Measurements from ENCODE around the gene ANKRD27. TPM values are rescaled to one million over a fixed set of nuclear protein-coding genes. Genes with fewer than 3 reads are reported as not detected.
"Not testable (repeated sequence)": the region's sequence is repeated elsewhere in the genome, so short reads cannot be mapped to it uniquely, and the experiment has no call there.

The ANKRD27 gene
- total and polyA plus RNA-seq, 4 experiments from 2014 or later, result 16.0 to 51.2 (median 39.7) TPM

DNA sequence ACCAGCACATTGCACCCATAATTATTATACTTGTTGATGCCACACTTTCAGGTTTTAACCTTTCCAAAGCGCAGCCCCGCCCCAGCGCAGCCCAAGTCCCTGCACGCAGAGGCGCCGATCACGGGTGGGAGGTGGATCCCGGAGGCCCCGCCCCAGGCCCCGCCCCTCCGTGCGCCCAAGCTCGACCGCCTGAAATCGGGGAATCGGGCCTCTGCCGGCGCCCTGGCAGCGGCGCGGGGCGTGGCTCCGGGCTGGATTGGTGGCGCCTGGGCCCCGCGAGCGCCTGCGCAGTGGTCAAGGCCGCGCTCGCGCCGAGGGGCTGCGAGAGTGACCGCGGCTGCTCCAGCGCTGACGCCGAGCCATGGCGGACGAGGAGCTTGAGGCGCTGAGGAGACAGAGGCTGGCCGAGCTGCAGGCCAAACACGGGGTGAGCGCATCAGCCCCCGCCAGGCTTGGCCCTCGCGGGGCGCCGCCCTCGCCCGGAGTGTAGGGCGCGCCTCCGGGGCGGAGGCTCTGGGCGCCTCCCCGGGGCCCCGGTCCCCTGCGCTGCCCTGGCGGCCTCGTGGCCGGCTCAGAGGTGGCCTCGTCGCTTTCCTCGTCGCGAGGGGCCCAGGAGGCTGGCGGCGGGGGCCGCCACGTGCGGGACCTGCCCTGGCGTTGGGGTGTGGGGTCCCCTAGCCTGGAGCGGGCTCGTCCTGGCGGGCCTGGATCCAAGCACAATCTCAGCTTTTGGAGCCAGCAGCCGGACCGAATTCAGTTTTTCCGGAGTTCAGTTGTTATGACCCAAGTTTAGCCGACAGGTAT lies 93.9 kb downstream of the ANKRD27 start, which contains the start of gene PDCD5:
TSS of gene PDCD5 (plus strand) at position 290 of the 804 bp plus-strand sequence. CDS start at position 362, 72 bp downstream.
- peaks cover 18% of the 10 kb centered on the region for H3K36me3 ChIP-seq (ENCODE audit: insufficient read depth, low read length)
- DNase-seq, result peak; percentile 93 to 97 (median 94)
- H3K27me3 Mint-ChIP-seq, result peaks cover under 1% of the 10 kb centered on the region in 2 donors
- H3K4me1 ChIP-seq (ENCODE audit: insufficient read depth, low read length), result peaks cover 25% of the 10 kb centered on the region
- peak within 1 kb of the TSS; percentile 72 to 88 for H3K4me3 ChIP-seq (ENCODE audit: low read length in 2 of 2)
- H3K27ac ChIP-seq (ENCODE audit: low read depth, low read length), result peak within 1 kb of the TSS; percentile 74
- no peaks in the 10 kb centered on the region for H3K9me3 ChIP-seq (ENCODE audit: control insufficient read depth in 1 of 2, low read length in 2 of 2)
- peaks cover 18 to 39% (median 28%) of the 10 kb centered on the region in 4 donors for H3K4me1 Mint-ChIP-seq
- intact Hi-C loops (cut with micrococcal nuclease), result loop anchor here (1.0 to 5.0 kb wide), 4 partner anchors 94 to 1229 kb away; partner anchors contain the start of genes ANKRD27, DPY19L3, RGS9BP and ZNF507
- H3K27me3 ChIP-seq (ENCODE audit: insufficient read depth, low read length), result no peaks in the 10 kb centered on the region
- peak within 1 kb of the TSS; percentile 83 to 96 (median 92) for H3K27ac Mint-ChIP-seq
- H3K9me3 Mint-ChIP-seq, result no peaks in the 10 kb centered on the region
- peak within 1 kb of the TSS; percentile 90 to 99 (median 96) for H3K4me3 Mint-ChIP-seq
- CTCF ChIA-PET (ENCODE audit: partially characterized antibody), result interaction anchor here (1.1 to 1.2 kb wide), 3 partner anchors 9 to 243 kb away, joined by 3 read pairs; no protein-coding TSS in a partner anchor
- POLR2A ChIA-PET (ENCODE audit: partially characterized antibody), result interaction anchor here (0.5 to 2.6 kb wide), 11 partner anchors 17 to 941 kb away, joined by 3 to 14 read pairs (median 4); partner anchors contain the start of genes ANKRD27, CEBPG, CEP89 and DPY19L3
- peaks cover 13 to 20% of the 10 kb centered on the region in 2 donors for H3K36me3 Mint-ChIP-seq

DNA sequence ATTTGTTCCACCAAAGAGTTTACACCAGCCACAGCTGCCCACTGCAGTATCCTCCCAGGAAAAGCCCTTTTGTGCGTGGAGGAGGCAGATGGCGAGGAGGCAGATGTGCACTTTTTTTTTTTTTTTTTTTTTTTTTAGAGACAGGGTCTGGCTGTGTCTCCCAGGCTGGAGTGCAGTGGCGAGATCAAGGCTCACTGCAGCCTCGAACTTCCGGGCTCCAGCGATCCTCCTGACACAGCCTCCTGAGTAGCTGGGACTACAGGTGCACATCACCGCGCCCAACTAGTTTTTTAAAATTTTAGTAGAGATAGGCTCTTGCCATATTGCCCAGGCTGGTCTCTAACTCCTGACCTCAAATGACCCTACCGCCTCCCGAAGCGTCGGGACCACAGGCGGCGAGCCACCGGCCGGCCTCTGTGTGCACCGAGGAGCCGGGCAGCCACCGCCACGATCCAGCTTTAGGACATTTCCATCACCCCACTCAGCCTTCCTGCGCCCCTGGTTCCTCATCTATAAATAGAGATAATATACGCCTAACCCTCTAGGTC lies 94.6 kb downstream of the ANKRD27 start:
- Mint-ChIP-seq H3K27ac (peak overlapping the region; percentile 71 to 96 (median 92)), H3K27me3 (peaks cover 2 to 5% of the 10 kb centered on the region in 2 donors), H3K36me3 (peaks cover 8 to 13% of the 10 kb centered on the region in 2 donors), H3K9me3 (no peaks in the 10 kb centered on the region), H3K4me3 (peak overlapping the region; percentile 90 to 99 (median 96)), H3K4me1 (peaks cover 17 to 35% (median 26%) of the 10 kb centered on the region in 4 donors)
- no peak for DNase-seq
- ChIA-PET POLR2A (ENCODE audit: partially characterized antibody) (interaction anchor here (0.8 to 2.6 kb wide), 9 partner anchors 95 to 941 kb away, joined by 3 to 14 read pairs (median 5); partner anchors contain the start of genes ANKRD27, CEBPG, CEP89 and DPY19L3), CTCF (ENCODE audit: partially characterized antibody) (interaction anchor here (1.1 to 1.4 kb wide), 4 partner anchors 8 to 243 kb away, joined by 3 to 4 read pairs (median 3); no protein-coding TSS in a partner anchor)
- Histone ChIP-seq H3K9me3 (ENCODE audit: control insufficient read depth in 1 of 2, low read length in 2 of 2) (no peaks in the 10 kb centered on the region), H3K4me3 (ENCODE audit: low read length in 2 of 2) (peak overlapping the region; percentile 72 to 88), H3K36me3 (ENCODE audit: insufficient read depth, low read length) (peaks cover 12% of the 10 kb centered on the region), H3K27me3 (ENCODE audit: insufficient read depth, low read length) (no peaks in the 10 kb centered on the region), H3K27ac (ENCODE audit: low read depth, low read length) (peak overlapping the region; percentile 42), H3K4me1 (ENCODE audit: insufficient read depth, low read length) (peaks cover 25% of the 10 kb centered on the region)
- intact Hi-C loops (cut with micrococcal nuclease), result loop anchor here (1.0 to 5.0 kb wide), 4 partner anchors 95 to 1228 kb away; partner anchors contain the start of genes ANKRD27, DPY19L3, RGS9BP and ZNF507

DNA sequence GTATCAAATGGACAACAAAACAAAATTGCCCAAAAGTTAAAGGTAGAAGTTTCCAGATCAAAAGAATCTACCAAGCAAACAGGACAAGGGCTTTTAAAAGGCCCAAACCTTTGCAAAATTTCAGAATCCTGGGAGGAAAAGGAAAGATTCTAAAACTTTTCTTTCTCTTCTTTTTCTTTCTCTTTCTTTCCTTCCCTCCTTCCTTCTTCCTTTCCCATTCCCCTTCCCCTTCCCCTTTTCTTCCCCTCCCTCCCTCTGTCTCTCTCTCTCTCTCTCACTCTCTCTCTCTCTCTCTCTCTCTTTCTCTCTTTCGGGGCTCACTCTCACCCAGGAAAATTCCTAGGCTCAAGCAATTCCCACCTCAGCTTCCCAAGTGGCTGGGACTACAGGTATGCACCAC lies 98.2 kb downstream of the ANKRD27 start:
- Mint-ChIP-seq H3K27ac (no peak overlapping the region), H3K36me3 (no peaks in the 10 kb centered on the region), H3K4me1 (peaks cover 7 to 19% (median 13%) of the 10 kb centered on the region in 4 donors), H3K9me3 (peaks cover 0 to 2% (median 0%) of the 10 kb centered on the region in 8 donors), H3K4me3 (no peak overlapping the region), H3K27me3 (peaks cover 2 to 5% of the 10 kb centered on the region in 2 donors)
- H3K9me3 ChIP-seq (ENCODE audit: control insufficient read depth in 1 of 2, low read length in 2 of 2), result no peaks in the 10 kb centered on the region
- no peak for DNase-seq
- no peak overlapping the region for H3K27ac ChIP-seq (ENCODE audit: low read depth, low read length)
- no peaks in the 10 kb centered on the region for H3K36me3 ChIP-seq (ENCODE audit: insufficient read depth, low read length)
- CTCF ChIA-PET (ENCODE audit: partially characterized antibody), result no interaction called here
- no peak overlapping the region for H3K4me3 ChIP-seq (ENCODE audit: low read length in 2 of 2)
- H3K27me3 ChIP-seq (ENCODE audit: insufficient read depth, low read length), result no peaks in the 10 kb centered on the region
- intact Hi-C loops (cut with micrococcal nuclease), result no loop called here
- H3K4me1 ChIP-seq (ENCODE audit: insufficient read depth, low read length), result peaks cover 18% of the 10 kb centered on the region
- POLR2A ChIA-PET (ENCODE audit: partially characterized antibody), result no interaction called here

DNA sequence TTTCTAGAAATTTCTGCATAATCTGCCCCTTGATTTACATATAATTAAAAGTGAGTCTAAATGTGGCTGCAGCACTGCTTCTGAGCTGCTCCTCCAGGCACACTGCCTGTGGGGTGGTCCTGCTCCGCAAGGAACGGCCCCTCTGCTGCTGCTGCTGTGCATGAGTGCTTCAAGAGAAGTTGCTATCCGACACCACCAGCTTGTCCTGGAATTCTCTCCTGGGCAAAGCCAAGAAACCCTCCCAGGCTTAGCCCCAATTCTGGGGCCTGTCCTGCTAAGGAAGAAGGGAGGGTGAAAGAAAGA lies 101.5 kb downstream of the ANKRD27 start:
- H3K4me3 ChIP-seq (ENCODE audit: low read length in 2 of 2), result no peak overlapping the region
- Mint-ChIP-seq H3K4me3 (peak overlapping the region in 3 of 8 donors; percentile 48 to 88 (median 50)), H3K36me3 (no peaks in the 10 kb centered on the region), H3K9me3 (peaks cover 0 to 2% (median 0%) of the 10 kb centered on the region in 8 donors), H3K27ac (no peak overlapping the region), H3K4me1 (peaks cover 8 to 17% (median 10%) of the 10 kb centered on the region in 4 donors), H3K27me3 (peaks cover 11% of the 10 kb centered on the region in 2 donors)
- H3K4me1 ChIP-seq (ENCODE audit: insufficient read depth, low read length), result peaks cover 6% of the 10 kb centered on the region
- intact Hi-C loops (cut with micrococcal nuclease), result no loop called here
- H3K27me3 ChIP-seq (ENCODE audit: insufficient read depth, low read length), result no peaks in the 10 kb centered on the region
- H3K9me3 ChIP-seq (ENCODE audit: control insufficient read depth in 1 of 2, low read length in 2 of 2), result no peaks in the 10 kb centered on the region
- POLR2A ChIA-PET (ENCODE audit: partially characterized antibody), result no interaction called here
- DNase-seq, result no peak
- no peak overlapping the region for H3K27ac ChIP-seq (ENCODE audit: low read depth, low read length)
- no peaks in the 10 kb centered on the region for H3K36me3 ChIP-seq (ENCODE audit: insufficient read depth, low read length)
- CTCF ChIA-PET (ENCODE audit: partially characterized antibody), result interaction anchor here (5.3 kb wide), 1 partner anchor 233 kb away, joined by 41 read pairs; no protein-coding TSS in a partner anchor

DNA sequence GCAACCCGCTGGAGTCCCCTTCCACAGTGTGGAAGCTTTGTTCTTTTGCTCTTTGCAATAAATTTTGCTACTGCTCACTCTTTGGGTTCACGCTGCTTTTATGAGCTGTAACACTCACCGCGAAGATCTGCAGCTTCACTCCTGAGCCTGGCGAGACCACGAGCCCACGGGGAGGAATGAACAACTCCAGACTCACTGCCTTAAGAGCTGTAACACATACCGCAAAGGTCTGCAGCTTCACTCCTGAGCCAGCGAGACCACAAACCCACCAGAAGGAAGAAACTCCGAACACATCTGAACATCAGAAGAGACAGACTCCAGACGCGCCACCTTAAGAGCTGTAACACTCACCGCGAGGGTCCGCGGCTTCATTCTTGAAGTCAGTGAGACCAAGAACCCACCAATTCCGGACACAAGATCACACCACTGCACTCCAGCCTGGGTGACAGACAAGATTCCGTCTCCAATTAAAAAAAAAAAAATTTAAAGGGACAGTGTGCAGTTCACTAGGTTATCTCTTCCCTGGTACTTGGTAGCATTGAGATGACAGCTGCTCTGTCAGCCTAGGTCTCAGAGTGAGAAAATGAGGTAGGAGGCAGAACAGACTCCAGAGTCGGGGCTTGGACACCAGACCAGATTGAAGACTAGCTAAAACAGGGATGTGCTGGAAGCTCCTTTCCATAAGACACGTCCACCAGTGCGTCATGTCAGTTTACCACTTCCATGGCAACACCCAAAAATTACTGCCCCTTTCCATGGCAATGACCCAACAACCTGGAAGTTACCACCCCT lies 102.1 kb downstream of the ANKRD27 start:
- H3K9me3 ChIP-seq (ENCODE audit: control insufficient read depth in 1 of 2, low read length in 2 of 2); H3K27me3 ChIP-seq (ENCODE audit: insufficient read depth, low read length); H3K27ac ChIP-seq (ENCODE audit: low read depth, low read length); H3K4me3 ChIP-seq (ENCODE audit: low read length in 2 of 2); intact Hi-C loops (cut with micrococcal nuclease); H3K9me3 Mint-ChIP-seq; POLR2A ChIA-PET (ENCODE audit: partially characterized antibody); H3K36me3 Mint-ChIP-seq; H3K36me3 ChIP-seq (ENCODE audit: insufficient read depth, low read length); H3K4me1 ChIP-seq (ENCODE audit: insufficient read depth, low read length): not testable (repeated sequence)
- peak in 2 of 5 donors; percentile 7 to 11 for DNase-seq
- CTCF ChIA-PET (ENCODE audit: partially characterized antibody), result interaction anchor here (0.9 to 5.3 kb wide), 2 partner anchors 8 to 233 kb away, joined by 3 to 41 read pairs; partner anchors contain the start of gene PDCD5
- peak overlapping the region; percentile 49 to 91 (median 86) for H3K4me3 Mint-ChIP-seq
- peaks cover 8 to 17% (median 10%) of the 10 kb centered on the region in 4 donors for H3K4me1 Mint-ChIP-seq
- H3K27me3 Mint-ChIP-seq, result peaks cover 11 to 14% of the 10 kb centered on the region in 2 donors
- peak overlapping the region in 5 of 7 donors; percentile 37 to 78 (median 67) for H3K27ac Mint-ChIP-seq

DNA sequence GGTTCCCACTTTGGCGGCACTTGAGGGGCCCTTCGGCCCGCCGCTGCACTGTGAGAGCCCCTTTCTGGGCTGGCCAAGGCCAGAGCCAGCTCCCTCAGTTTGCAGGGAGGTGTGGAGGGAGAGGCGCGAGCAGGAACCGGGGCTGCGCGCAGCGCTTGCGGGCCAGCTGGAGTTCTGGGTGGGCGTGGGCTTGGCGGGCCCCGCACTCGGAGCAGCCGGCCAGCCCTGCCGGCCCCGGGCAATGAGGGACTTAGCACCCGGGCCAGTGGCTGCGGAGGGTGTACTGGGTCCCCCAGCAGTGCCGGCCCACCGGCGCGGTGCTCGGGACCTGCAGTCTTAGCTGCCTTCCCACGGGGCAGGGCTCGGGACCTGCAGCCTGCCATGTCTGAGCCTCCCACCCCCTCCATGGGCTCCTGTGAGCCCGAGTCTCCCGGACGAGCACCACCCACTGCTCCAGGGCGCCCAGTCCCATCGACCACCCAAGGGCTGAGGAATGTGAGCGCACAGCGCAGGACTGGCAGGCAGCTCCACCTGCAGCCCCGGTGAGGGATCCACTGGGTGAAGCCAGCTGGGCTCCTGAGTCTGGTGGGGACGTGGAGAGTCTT lies 103.4 kb downstream of the ANKRD27 start:
- H3K4me1 ChIP-seq (ENCODE audit: insufficient read depth, low read length); H3K27ac Mint-ChIP-seq; H3K9me3 ChIP-seq (ENCODE audit: control insufficient read depth in 1 of 2, low read length in 2 of 2); H3K4me3 Mint-ChIP-seq; H3K4me3 ChIP-seq (ENCODE audit: low read length in 2 of 2); H3K36me3 Mint-ChIP-seq; DNase-seq; H3K27ac ChIP-seq (ENCODE audit: low read depth, low read length); H3K9me3 Mint-ChIP-seq; H3K36me3 ChIP-seq (ENCODE audit: insufficient read depth, low read length); intact Hi-C loops (cut with micrococcal nuclease); H3K27me3 ChIP-seq (ENCODE audit: insufficient read depth, low read length); POLR2A ChIA-PET (ENCODE audit: partially characterized antibody): not testable (repeated sequence)
- CTCF ChIA-PET (ENCODE audit: partially characterized antibody), result interaction anchor here (1.4 to 5.3 kb wide), 3 partner anchors 108 to 234 kb away, joined by 4 to 41 read pairs (median 5); no protein-coding TSS in a partner anchor
- Mint-ChIP-seq H3K4me1 (peaks cover 8 to 17% (median 10%) of the 10 kb centered on the region in 4 donors), H3K27me3 (peaks cover 15 to 17% of the 10 kb centered on the region in 2 donors)
